SK-N-SH (cell line): Measurements from ENCODE around the gene ZNF140. TPM values are rescaled to one million over a fixed set of nuclear protein-coding genes. Genes with fewer than 3 reads are reported as not detected.
A peak's percentile ranks its signal among the peaks of the same experiment; 100 is the strongest.

Experiments
- CTCF ChIA-PET: fragments of 300-600, 350-600 bp; formaldehyde crosslinking; extraction: SDS; loops from one replicate; lab custom pipeline; 2021; lab: Yijun Ruan, JAX
- POLR2A ChIA-PET: fragments of 350-600 bp; sonication (Branson Sonifier 250); formaldehyde crosslinking; extraction: SDS; loops from one replicate; lab custom pipeline; 2020; ENCODE audit warnings: antibody characterized with exemption, inconsistent platforms; lab: Yijun Ruan, JAX
- DNase-seq: peaks from one replicate; pipeline ENCODE4 v3.0.0; 2012
- H2AFZ ChIP-seq: fragments of 200-600 bp; sonication (generic); 2 replicates; pipeline ENCODE4 v1.8.1; 2016; ENCODE audit warnings: antibody characterized with exemption, mild to moderate bottlenecking, low read depth
- H3F3A ChIP-seq: fragments of 200-600 bp; sonication (generic); replicated peaks from 2 replicates; pipeline ENCODE3; 2016; ENCODE audit warnings: antibody characterized with exemption, mild to moderate bottlenecking; ENCODE audit not compliant: insufficient read depth
- H3K27ac ChIP-seq, 2 experiments: fragments of 200-500 bp in 1 of 2; fragments of 200-600 bp in 1 of 2; sonication (Bioruptor generic) in 1 of 2; sonication (generic), shearing (Covaris generic) in 1 of 2; 2 replicates each; pipeline versions ENCODE4 v1.5.1 to v1.6.1; 2014 to 2016; ENCODE audit warnings: low read depth in 2 of 2, inconsistent platforms in 1 of 2, low read length in 1 of 2, mild to moderate bottlenecking in 1 of 2, mixed read lengths in 1 of 2
- H3K27me3 ChIP-seq: fragments of 200-600 bp; sonication (generic), shearing (Covaris generic); 2 replicates; pipeline ENCODE4 v1.6.1; 2016; ENCODE audit warnings: mixed run types; ENCODE audit not compliant: insufficient read depth
- H3K36me3 ChIP-seq, 2 experiments: fragments of 200-500 bp in 1 of 2; fragments of 200-600 bp in 1 of 2; sonication (Bioruptor generic) in 1 of 2; sonication (generic) in 1 of 2; replicated peaks in 1 of 2; 2 replicates each; pipeline versions ENCODE3 to v1.5.1; 2014 to 2016; ENCODE audit warnings: low read length in 1 of 2, mild to moderate bottlenecking in 1 of 2; ENCODE audit not compliant: insufficient read depth in 2 of 2, control insufficient read depth in 1 of 2
- H3K4me1 ChIP-seq, 2 experiments: fragments of 200-500 bp in 1 of 2; fragments of 200-600 bp in 1 of 2; sonication (Bioruptor generic) in 1 of 2; sonication (generic), shearing (Covaris generic) in 1 of 2; 2 replicates each; pipeline versions ENCODE4 v1.5.1 to v1.6.1; 2014 to 2016; ENCODE audit warnings: low read depth in 1 of 2, low read length in 1 of 2, mixed run types in 1 of 2; ENCODE audit not compliant: insufficient read depth in 2 of 2, control insufficient read depth in 1 of 2
- H3K4me2 ChIP-seq: fragments of 200-600 bp; sonication (generic), shearing (Covaris generic); 2 replicates; pipeline ENCODE4 v1.6.1; 2017; ENCODE audit warnings: mixed run types
- H3K4me3 ChIP-seq, 2 experiments: fragments of 200-500 bp in 1 of 2; fragments of 200-600 bp in 1 of 2; sonication (Bioruptor generic) in 1 of 2; sonication (generic), shearing (Covaris generic) in 1 of 2; 2 replicates each; pipeline versions ENCODE4 v1.5.1 to v1.8.1; 2014 to 2016; ENCODE audit warnings: low read depth in 2 of 2, inconsistent platforms in 1 of 2, low read length in 1 of 2, mild to moderate bottlenecking in 1 of 2, mixed read lengths in 1 of 2, moderate library complexity in 1 of 2
- H3K79me2 ChIP-seq: fragments of 200-600 bp; sonication (generic); 2 replicates; pipeline ENCODE4 v1.8.1; 2017; ENCODE audit warnings: mild to moderate bottlenecking; ENCODE audit not compliant: insufficient read depth
- H3K9ac ChIP-seq: fragments of 200-600 bp; sonication (generic); 2 replicates; pipeline ENCODE4 v1.6.1; 2017; ENCODE audit warnings: mixed run types
- H3K9me2 ChIP-seq: fragments of 200-600 bp; sonication (generic); 2 replicates; pipeline ENCODE4 v1.6.1; 2017; ENCODE audit warnings: mixed run types
- H3K9me3 ChIP-seq: fragments of 200-600 bp; sonication (generic); 2 replicates; pipeline ENCODE4 v1.6.1; 2017; ENCODE audit warnings: mixed run types, mild to moderate bottlenecking, moderate library complexity
- H4K20me1 ChIP-seq: fragments of 200-600 bp; sonication (generic); 2 replicates; pipeline ENCODE4 v1.6.1; 2017; ENCODE audit warnings: mild to moderate bottlenecking, mixed run types; ENCODE audit not compliant: insufficient read depth
- EP300 ChIP-seq, 2 experiments: IDR thresholded peaks; 2 replicates each; pipeline versions ENCODE4 v1.4.0 to v1.6.1; 2012; ENCODE audit warnings: borderline replicate concordance in 1 of 2, low read depth in 1 of 2, low read length in 1 of 2
- EZH2phosphoT487 ChIP-seq: fragments of 200-600 bp; sonication (generic); IDR thresholded peaks from 2 replicates; pipeline ENCODE4 v1.6.1; 2017; ENCODE audit warnings: low read depth, mixed run types, mild to moderate bottlenecking, antibody characterized with exemption, moderate library complexity, borderline replicate concordance
- FOSL2 ChIP-seq: IDR thresholded peaks from 2 replicates; pipeline ENCODE4 v1.4.0; 2012; ENCODE audit warnings: low read depth, mild to moderate bottlenecking, moderate library complexity, borderline replicate concordance
- FOXM1 ChIP-seq: IDR thresholded peaks from 2 replicates; pipeline ENCODE4 v1.4.0; 2012; ENCODE audit warnings: low read depth, mild to moderate bottlenecking
- GATA2 ChIP-seq: sonication (generic); formaldehyde crosslinking; IDR thresholded peaks from 2 replicates; pipeline ENCODE4 v1.5.0; 2020; ENCODE audit warnings: mild to moderate bottlenecking, missing genetic modification reagents
- JUND ChIP-seq: IDR thresholded peaks from 2 replicates; pipeline ENCODE4 v1.4.0; 2012
- MAX ChIP-seq: IDR thresholded peaks from 2 replicates; pipeline ENCODE4 v1.4.0; 2012; ENCODE audit warnings: low read depth
- MXI1 ChIP-seq: IDR thresholded peaks from 2 replicates; pipeline ENCODE4 v1.6.1; 2012; ENCODE audit warnings: mild to moderate bottlenecking, low read depth, low read length, improper control_type of control experiment
- NFIC ChIP-seq: IDR thresholded peaks from 2 replicates; pipeline ENCODE4 v1.4.0; 2012; ENCODE audit warnings: borderline replicate concordance
- NRF1 ChIP-seq: IDR thresholded peaks from 2 replicates; pipeline ENCODE4 v1.6.1; 2012; ENCODE audit warnings: low read depth, mild to moderate bottlenecking, low read length
- POLR2AphosphoS5 ChIP-seq: IDR thresholded peaks from 2 replicates; pipeline ENCODE4 v1.6.1; 2012; ENCODE audit warnings: low read depth, low read length
- RCOR1 ChIP-seq: fragments of 150-350 bp; IDR thresholded peaks from 2 replicates; pipeline ENCODE4 v1.6.1; 2017; ENCODE audit warnings: antibody characterized with exemption, low read length
- RXRA ChIP-seq: IDR thresholded peaks from 2 replicates; pipeline ENCODE4 v1.4.0; 2012; ENCODE audit warnings: low read depth, mild to moderate bottlenecking, borderline replicate concordance
- SIN3A ChIP-seq: IDR thresholded peaks from 2 replicates; pipeline ENCODE4 v1.6.1; 2012; ENCODE audit warnings: low read depth, mild to moderate bottlenecking, low read length, moderate library complexity, borderline replicate concordance
- TCF12 ChIP-seq: IDR thresholded peaks from 2 replicates; pipeline ENCODE4 v1.4.0; 2012
- TEAD4 ChIP-seq: IDR thresholded peaks from 2 replicates; pipeline ENCODE4 v1.4.0; 2012; ENCODE audit warnings: mild to moderate bottlenecking, borderline replicate concordance; ENCODE audit not compliant: insufficient read depth
- YY1 ChIP-seq: IDR thresholded peaks from 2 replicates; pipeline ENCODE4 v1.4.0; 2012; ENCODE audit warnings: low read depth, mild to moderate bottlenecking
- WGBS: methylation state at CpG from one replicate; pipeline ENCODE4 v1.1.6; 2017; ENCODE audit warnings: low lambda C conversion rate; 5-methylcytosine and 5-hydroxymethylcytosine counted together
- polyA plus RNA-seq, 3 experiments: library from polyadenylated mRNA; depleted of rRNA; stranded (reverse); fragments of >200 nt; gene quantifications; 2 replicates each; pipeline ENCODE4 v1.2.3, GENCODE V29; 2012
- TF ChIP-seq, protein P1 (sequence below): fragments of 150-350 bp; IDR thresholded peaks from 2 replicates; pipeline ENCODE4 v1.6.1; 2016; ENCODE audit warnings: mild to moderate bottlenecking, low read depth, low read length
- TF ChIP-seq, protein P2 (sequence below): IDR thresholded peaks from 2 replicates; pipeline ENCODE4 v1.4.0; 2012; ENCODE audit warnings: low read depth, borderline replicate concordance

The ZNF140 gene
- polyA plus RNA-seq, 1 of the 3 experiments (the other 2 are of a cell fraction), result 5.1 TPM

DNA sequence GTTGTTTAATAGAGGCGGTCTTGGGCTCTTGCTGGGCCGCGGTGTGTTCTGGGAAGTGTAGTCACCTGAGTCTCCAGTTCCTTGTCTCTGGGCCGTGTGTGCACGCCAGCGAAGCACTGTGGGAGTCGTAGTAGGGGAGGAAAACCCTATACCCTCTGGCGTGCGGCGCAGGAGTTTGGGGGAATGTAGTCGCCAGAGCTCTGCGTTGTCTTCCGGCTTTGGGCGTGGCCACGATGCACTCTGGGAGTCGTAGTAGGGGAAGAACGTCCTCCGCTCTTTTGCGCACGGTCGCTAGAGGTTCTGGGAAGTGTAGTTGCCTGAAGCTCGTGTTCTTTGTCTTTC, 726 bp upstream of the ZNF140 start (continued):
- TF ChIP-seq, protein P1, sequence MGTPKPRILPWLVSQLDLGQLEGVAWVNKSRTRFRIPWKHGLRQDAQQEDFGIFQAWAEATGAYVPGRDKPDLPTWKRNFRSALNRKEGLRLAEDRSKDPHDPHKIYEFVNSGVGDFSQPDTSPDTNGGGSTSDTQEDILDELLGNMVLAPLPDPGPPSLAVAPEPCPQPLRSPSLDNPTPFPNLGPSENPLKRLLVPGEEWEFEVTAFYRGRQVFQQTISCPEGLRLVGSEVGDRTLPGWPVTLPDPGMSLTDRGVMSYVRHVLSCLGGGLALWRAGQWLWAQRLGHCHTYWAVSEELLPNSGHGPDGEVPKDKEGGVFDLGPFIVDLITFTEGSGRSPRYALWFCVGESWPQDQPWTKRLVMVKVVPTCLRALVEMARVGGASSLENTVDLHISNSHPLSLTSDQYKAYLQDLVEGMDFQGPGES, result no peak

DNA sequence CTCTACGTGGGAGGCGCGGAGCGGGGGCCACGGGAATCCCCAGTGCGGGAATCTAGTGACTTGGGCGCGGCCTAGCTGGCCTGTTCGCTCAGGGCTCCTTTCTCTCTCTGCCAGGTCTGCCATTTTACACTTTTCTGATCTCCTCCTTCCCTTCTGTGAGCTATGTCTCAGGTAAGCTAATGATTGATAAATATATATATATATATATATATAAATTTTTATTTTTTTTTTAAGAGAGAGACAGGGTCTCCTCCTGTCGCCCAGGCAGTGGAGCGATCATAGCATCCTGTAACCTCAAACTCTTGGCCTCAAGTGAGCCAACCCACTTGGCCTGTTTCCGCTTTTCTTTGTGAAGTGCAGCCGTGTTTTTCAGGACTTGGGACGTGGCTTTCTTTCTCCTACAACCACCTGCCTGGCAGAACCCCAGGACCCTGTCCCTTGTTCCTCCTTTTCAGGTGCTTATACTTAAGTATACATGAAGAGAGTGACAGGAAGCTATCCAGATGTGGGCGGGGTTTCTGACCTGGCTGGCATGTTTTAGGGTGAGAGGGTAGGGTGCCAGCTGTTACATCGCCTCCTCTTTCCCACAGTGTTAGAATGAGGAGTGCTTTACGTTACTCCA, 547 bp downstream of the ZNF140 start:
- peaks cover 0 to 8% of the 10 kb centered on the region in 2 experiments; a peak in 1 of 4 replicates for H3K4me1 ChIP-seq
- POLR2A ChIA-PET, result interaction anchor here (2.1 kb wide), 1 partner anchor 49 kb away, joined by 18 read pairs; the partner anchor contains the start of genes ZNF10 and ZNF891
- DNase-seq, result no peak
- H3K4me2 ChIP-seq, result peak overlapping the region; percentile 76
- H3K9me3 ChIP-seq, result peaks cover 29% of the 10 kb centered on the region
- CTCF ChIA-PET, result interaction anchor here (0.9 kb wide), 1 partner anchor 100 kb away, joined by 4 read pairs; the partner anchor contains the start of gene ZNF268
- 81% methylated on average over 8 of the region's 17 CpGs for WGBS
- H3K9ac ChIP-seq, result peak overlapping the region; percentile 86
- H3K36me3 ChIP-seq, result peaks cover 44 to 50% of the 10 kb centered on the region in 2 experiments
- H3K4me3 ChIP-seq, result peak overlapping the region; percentile 74 to 92
- H3K79me2 ChIP-seq, result peaks cover 16% of the 10 kb centered on the region; the same call in 1 of the 2 replicates
- peaks cover 10% of the 10 kb centered on the region for H3F3A ChIP-seq
- TF ChIP-seq, protein P1, result no peak
- no peak for TF ChIP-seq NFIC
- TF ChIP-seq TEAD4, result no peak
- TF ChIP-seq FOSL2, result no peak
- TF ChIP-seq MXI1, result no peak
- no peak for TF ChIP-seq SIN3A
- no peak for TF ChIP-seq EZH2phosphoT487
- no peak for TF ChIP-seq RXRA
- no peak for TF ChIP-seq JUND
- no peak for TF ChIP-seq MAX
- H4K20me1 ChIP-seq, result no peaks in the 10 kb centered on the region
- H3K9me2 ChIP-seq, result no peaks in the 10 kb centered on the region
- H3K27me3 ChIP-seq, result no peaks in the 10 kb centered on the region
- peak overlapping the region; percentile 89; the same call in 1 of the 2 replicates for H2AFZ ChIP-seq
- H3K27ac ChIP-seq, result peak overlapping the region; percentile 96 to 98

DNA sequence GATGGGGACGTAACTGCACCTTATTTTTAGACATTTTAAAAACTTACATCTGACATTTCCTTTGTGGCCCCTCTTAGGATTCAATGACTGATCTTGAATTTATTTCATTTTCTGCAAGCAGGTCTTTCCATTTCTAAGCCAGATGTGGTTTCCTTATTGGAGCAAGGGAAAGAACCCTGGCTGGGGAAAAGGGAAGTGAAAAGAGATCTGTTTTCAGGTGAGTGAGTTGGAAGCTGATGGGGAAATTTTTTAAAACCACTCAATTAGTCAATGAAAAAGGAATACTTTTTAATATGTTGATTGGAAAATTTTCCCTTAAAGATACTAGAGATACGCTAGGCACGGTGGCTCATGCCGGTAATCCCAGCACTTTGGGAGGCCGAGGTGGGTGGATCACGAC, 2.6 kb downstream of the ZNF140 start:
- Histone ChIP-seq H3K79me2 (peaks cover 16% of the 10 kb centered on the region; the same call in 1 of the 2 replicates), H3K9me3 (peaks cover 24% of the 10 kb centered on the region), H3K36me3 (peaks cover 62 to 70% of the 10 kb centered on the region in 2 experiments), H2AFZ (no peak overlapping the region), H3K27ac (no peak overlapping the region), H4K20me1 (no peaks in the 10 kb centered on the region), H3K4me1 (peaks cover 0 to 8% of the 10 kb centered on the region in 2 experiments; a peak in 1 of 4 replicates), H3K9ac (no peak overlapping the region), H3K4me3 (no peak overlapping the region; a peak in 1 of 4 replicates), H3K9me2 (no peaks in the 10 kb centered on the region), H3K4me2 (no peak overlapping the region), H3K27me3 (no peaks in the 10 kb centered on the region), H3F3A (peaks cover 10% of the 10 kb centered on the region)
- WGBS, result 96% methylated on average over 6 of the region's 6 CpGs
- TF ChIP-seq NRF1 (no peak), GATA2 (CRISPR knock-in tag) (no peak), MAX (no peak), POLR2AphosphoS5 (no peak), TCF12 (no peak), RCOR1 (no peak), MXI1 (no peak), YY1 (no peak), FOXM1 (no peak), EP300 (IDR thresholded peaks at IDR 0.05; ENCODE audit: borderline replicate concordance in 1 of 2, low read depth in 1 of 2, low read length in 1 of 2) (no peak)
- TF ChIP-seq, protein P2, sequence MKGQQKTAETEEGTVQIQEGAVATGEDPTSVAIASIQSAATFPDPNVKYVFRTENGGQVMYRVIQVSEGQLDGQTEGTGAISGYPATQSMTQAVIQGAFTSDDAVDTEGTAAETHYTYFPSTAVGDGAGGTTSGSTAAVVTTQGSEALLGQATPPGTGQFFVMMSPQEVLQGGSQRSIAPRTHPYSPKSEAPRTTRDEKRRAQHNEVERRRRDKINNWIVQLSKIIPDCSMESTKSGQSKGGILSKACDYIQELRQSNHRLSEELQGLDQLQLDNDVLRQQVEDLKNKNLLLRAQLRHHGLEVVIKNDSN, result no peak
- POLR2A ChIA-PET, result no interaction called here
- CTCF ChIA-PET, result no interaction called here
- no peak for DNase-seq
